H1 (cell line): ENCODE measurements around the gene GALNT5. TPM values are rescaled to one million over a fixed set of nuclear protein-coding genes. Genes with fewer than 3 reads are reported as not detected.

Source experiments
- CTCF ChIA-PET: fragments of 300-600 bp; sonication (Branson Sonifier 250); formaldehyde crosslinking; loops from one replicate; lab custom pipeline; 2021; ENCODE audit not compliant: partially characterized antibody; lab: Charles Lee
- POLR2A ChIA-PET: fragments of 300-600 bp; sonication (Branson Sonifier 250); formaldehyde crosslinking; loops from one replicate; lab custom pipeline; 2021; ENCODE audit warnings: inconsistent platforms; ENCODE audit not compliant: partially characterized antibody; lab: Charles Lee
- DNase-seq, 2 experiments: peaks; one replicate each; pipeline versions ENCODE4 v3.0.0 to v3.0.0-alpha.2; 2010 to 2022; ENCODE audit warnings: low spot score in 2 of 2, low read depth in 1 of 2, mixed read lengths in 1 of 2
- FAIRE-seq: peaks from 2 replicates; lab custom pipeline; 2011; peaks lifted over from hg19 to GRCh38; lab: Jason Lieb, UNC
- H2AFZ ChIP-seq: 2 replicates; pipeline ENCODE4 v1.8.1; 2012; ENCODE audit warnings: low read length, inconsistent platforms
- H2AK5ac ChIP-seq: 2 replicates; pipeline ENCODE4 v1.6.1; 2013; ENCODE audit warnings: low read depth, low read length
- H2BK120ac ChIP-seq: replicated peaks from 2 replicates; pipeline ENCODE3; 2013; ENCODE audit warnings: low read depth, low read length, inconsistent platforms
- H2BK12ac ChIP-seq: 2 replicates; pipeline ENCODE4 v1.6.1; 2013; ENCODE audit warnings: low read depth, low read length
- H2BK15ac ChIP-seq: 2 replicates; pipeline ENCODE4 v1.6.1; 2013; ENCODE audit warnings: low read length
- H2BK20ac ChIP-seq: 2 replicates; pipeline ENCODE4 v1.6.1; 2013; ENCODE audit warnings: low read length
- H2BK5ac ChIP-seq: 2 replicates; pipeline ENCODE4 v1.6.1; 2013; ENCODE audit warnings: low read depth, low read length
- H3K14ac ChIP-seq: 2 replicates; pipeline ENCODE4 v1.6.1; 2013; ENCODE audit warnings: inconsistent platforms; ENCODE audit not compliant: insufficient read length
- H3K18ac ChIP-seq: 2 replicates; pipeline ENCODE4 v1.6.1; 2013; ENCODE audit warnings: low read length; ENCODE audit errors: extremely low read depth
- H3K23ac ChIP-seq: 2 replicates; pipeline ENCODE4 v1.6.1; 2013; ENCODE audit warnings: inconsistent platforms; ENCODE audit not compliant: insufficient read length
- H3K23me2 ChIP-seq: 2 replicates; pipeline ENCODE4 v1.6.1; 2013; ENCODE audit warnings: low read depth, low read length
- H3K27ac ChIP-seq: 2 replicates; pipeline ENCODE4 v1.6.1; 2011; ENCODE audit warnings: low read depth, low read length, inconsistent platforms
- H3K27me3 ChIP-seq, 4 experiments: replicated peaks in 1 of 4; 1 replicate in 1 of 4; 2 replicates in 3 of 4; pipeline versions ENCODE4 v1.6.1 to v1.8.1; 2011 to 2013; ENCODE audit warnings: low read length in 3 of 4, mild to moderate bottlenecking in 3 of 4, inconsistent platforms in 2 of 4, mixed read lengths in 2 of 4, moderate library complexity in 1 of 4; ENCODE audit not compliant: control insufficient read depth in 3 of 4, insufficient read depth in 3 of 4; ENCODE audit errors: extremely low read depth in 1 of 4
- H3K36me3 ChIP-seq, 4 experiments: 2 replicates each; pipeline versions ENCODE4 v1.6.1 to v1.8.1; 2011 to 2013; ENCODE audit warnings: mild to moderate bottlenecking in 4 of 4, low read length in 3 of 4, moderate library complexity in 2 of 4, control low read depth in 1 of 4, inconsistent platforms in 1 of 4; ENCODE audit not compliant: insufficient read depth in 4 of 4, control insufficient read depth in 2 of 4
- H3K4ac ChIP-seq: replicated peaks from 2 replicates; pipeline ENCODE3; 2013; ENCODE audit warnings: low read length, low read depth, mixed read lengths, inconsistent platforms; ENCODE audit not compliant: insufficient read length
- H3K4me1 ChIP-seq, 4 experiments: replicated peaks in 1 of 4; 1 replicate in 1 of 4; 2 replicates in 3 of 4; pipeline versions ENCODE4 v1.6.1 to v1.8.1; 2011 to 2013; ENCODE audit warnings: low read length in 3 of 4, inconsistent platforms in 2 of 4, mixed read lengths in 1 of 4; ENCODE audit not compliant: insufficient read depth in 4 of 4, control insufficient read depth in 3 of 4
- H3K4me2 ChIP-seq, 2 experiments: 2 replicates each; pipeline versions ENCODE4 v1.6.1 to v1.8.1; 2011 to 2013; ENCODE audit warnings: low read depth in 2 of 2, low read length in 2 of 2, control low read depth in 1 of 2, inconsistent platforms in 1 of 2, mild to moderate bottlenecking in 1 of 2; ENCODE audit not compliant: insufficient read depth in 1 of 2
- H3K4me3 ChIP-seq, 4 experiments: fragments of 200-600, 300-600 bp in 1 of 4; sonication (generic), shearing (Covaris generic), sonication (Bioruptor Twin) in 1 of 4; 2 replicates each; pipeline versions ENCODE4 v1.5.1 to v1.8.1; 2011 to 2016; ENCODE audit warnings: low read length in 4 of 4, low read depth in 3 of 4, control low read depth in 2 of 4, inconsistent platforms in 2 of 4, mild to moderate bottlenecking in 2 of 4, mixed read lengths in 1 of 4, moderate library complexity in 1 of 4; ENCODE audit not compliant: insufficient read depth in 2 of 4; ENCODE audit errors: extremely low read depth in 1 of 4
- H3K56ac ChIP-seq: replicated peaks from 2 replicates; pipeline ENCODE3; 2013; ENCODE audit warnings: low read depth, mild to moderate bottlenecking, mixed read lengths, low read length, inconsistent platforms; ENCODE audit not compliant: insufficient read length
- H3K79me1 ChIP-seq: 2 replicates; pipeline ENCODE4 v1.6.1; 2013; ENCODE audit warnings: low read depth, low read length, control low read depth
- H3K79me2 ChIP-seq, 2 experiments: 2 replicates each; pipeline versions ENCODE4 v1.6.1 to v1.8.1; 2012 to 2013; ENCODE audit warnings: low read length in 2 of 2, mild to moderate bottlenecking in 2 of 2, inconsistent platforms in 1 of 2; ENCODE audit not compliant: insufficient read depth in 2 of 2, control insufficient read depth in 1 of 2
- H3K9ac ChIP-seq, 4 experiments: replicated peaks in 1 of 4; 1 replicate in 1 of 4; 2 replicates in 3 of 4; pipeline versions ENCODE4 v1.6.1 to v1.8.1; 2011 to 2013; ENCODE audit warnings: low read depth in 3 of 4, low read length in 3 of 4, control low read depth in 2 of 4, mild to moderate bottlenecking in 2 of 4, moderate library complexity in 2 of 4, inconsistent platforms in 1 of 4; ENCODE audit errors: extremely low read depth in 1 of 4
- H3K9me3 ChIP-seq, 2 experiments: 2 replicates each; pipeline versions ENCODE4 v1.6.1 to v1.8.1; 2012 to 2013; ENCODE audit warnings: mild to moderate bottlenecking in 2 of 2, moderate library complexity in 2 of 2, control low read depth in 1 of 2, inconsistent platforms in 1 of 2, low read depth in 1 of 2, low read length in 1 of 2, mixed read lengths in 1 of 2; ENCODE audit not compliant: insufficient read depth in 2 of 2
- H4K20me1 ChIP-seq, 2 experiments: replicated peaks in 1 of 2; 2 replicates each; pipeline versions ENCODE3 to v1.8.1; 2011 to 2013; ENCODE audit warnings: inconsistent platforms in 2 of 2, low read length in 2 of 2, mild to moderate bottlenecking in 1 of 2; ENCODE audit not compliant: insufficient read depth in 2 of 2, control insufficient read depth in 1 of 2
- H4K5ac ChIP-seq: 2 replicates; pipeline ENCODE4 v1.6.1; 2013; ENCODE audit warnings: low read length, low read depth, mixed read lengths, inconsistent platforms; ENCODE audit not compliant: insufficient read length
- H4K8ac ChIP-seq: 2 replicates; pipeline ENCODE4 v1.8.0; 2013; ENCODE audit warnings: mild to moderate bottlenecking, moderate library complexity, low read length, inconsistent platforms; ENCODE audit not compliant: insufficient read depth; ENCODE audit errors: extremely low read depth
- H4K91ac ChIP-seq: replicated peaks from 2 replicates; pipeline ENCODE3; 2013; ENCODE audit warnings: low read length, mixed read lengths, inconsistent platforms; ENCODE audit not compliant: insufficient read length
- CHD2 ChIP-seq: IDR thresholded peaks from 2 replicates; pipeline ENCODE4 v1.6.1; 2012; ENCODE audit warnings: low read length, improper control_type of control experiment
- EP300 ChIP-seq, 2 experiments: IDR thresholded peaks; 1 replicate in 1 of 2; 2 replicates in 1 of 2; pipeline ENCODE4 v1.6.1; 2011 to 2012; ENCODE audit warnings: low read depth in 2 of 2, low read length in 2 of 2, mild to moderate bottlenecking in 2 of 2, borderline replicate concordance in 1 of 2, inconsistent platforms in 1 of 2, moderate library complexity in 1 of 2
- EZH2 ChIP-seq: fragments of 200-600 bp; sonication (generic); IDR thresholded peaks from 2 replicates; pipeline ENCODE4 v1.7.1; 2012; ENCODE audit warnings: low read depth, mild to moderate bottlenecking, moderate library complexity, low read length, inconsistent platforms; ENCODE audit not compliant: severe bottlenecking
- JUN ChIP-seq: IDR thresholded peaks from 2 replicates; pipeline ENCODE4 v1.6.1; 2011; ENCODE audit warnings: low read depth, mild to moderate bottlenecking, improper control_type of control experiment, low read length
- NANOG ChIP-seq: IDR thresholded peaks from 2 replicates; pipeline ENCODE4 v1.6.1; 2011; ENCODE audit warnings: low read length, low read depth, mild to moderate bottlenecking, inconsistent platforms; ENCODE audit not compliant: insufficient read depth, poor library complexity, severe bottlenecking
- POLR2A ChIP-seq, 2 experiments: IDR thresholded peaks; 1 replicate in 1 of 2; 2 replicates in 1 of 2; pipeline ENCODE4 v1.6.1; 2011; ENCODE audit warnings: low read depth in 2 of 2, low read length in 2 of 2, mild to moderate bottlenecking in 2 of 2; ENCODE audit errors: control extremely low read depth in 1 of 2
- POU5F1 ChIP-seq: IDR thresholded peaks from 2 replicates; pipeline ENCODE4 v1.6.1; 2011; ENCODE audit warnings: low read depth, mild to moderate bottlenecking, low read length, moderate library complexity
- SIN3A ChIP-seq, 2 experiments: IDR thresholded peaks in 1 of 2; conservative IDR thresholded peaks in 1 of 2; 2 replicates each; pipeline ENCODE4 v1.6.1; 2011 to 2012; ENCODE audit warnings: low read length in 2 of 2, improper control_type of control experiment in 1 of 2, low read depth in 1 of 2, mild to moderate bottlenecking in 1 of 2
- SIX5 ChIP-seq: IDR thresholded peaks from 2 replicates; pipeline ENCODE4 v1.6.1; 2011; ENCODE audit warnings: mild to moderate bottlenecking, low read depth, low read length
- SP2 ChIP-seq: IDR thresholded peaks from 2 replicates; pipeline ENCODE4 v1.6.1; 2012; ENCODE audit warnings: mild to moderate bottlenecking, low read length, inconsistent platforms
- SRF ChIP-seq: IDR thresholded peaks from 2 replicates; pipeline ENCODE4 v1.6.1; 2011; ENCODE audit warnings: mild to moderate bottlenecking, low read depth, low read length, moderate library complexity
- TAF7 ChIP-seq: optimal IDR thresholded peaks from 2 replicates; pipeline ENCODE3; 2011; ENCODE audit warnings: low read depth, mild to moderate bottlenecking, inconsistent platforms, low read length, moderate library complexity, borderline replicate concordance
- TCF12 ChIP-seq: IDR thresholded peaks from 2 replicates; pipeline ENCODE4 v1.6.1; 2011; ENCODE audit warnings: low read depth, mild to moderate bottlenecking, low read length
- YY1 ChIP-seq: IDR thresholded peaks from 2 replicates; pipeline ENCODE4 v1.6.1; 2011; ENCODE audit warnings: low read depth, mild to moderate bottlenecking, low read length
- ZNF274 ChIP-seq: IDR thresholded peaks from 2 replicates; pipeline ENCODE4 v1.7.0; 2012; ENCODE audit warnings: low read length, borderline replicate concordance; ENCODE audit errors: extremely low read depth
- WGBS, 2 experiments: shearing (Covaris generic) in 1 of 2; methylation state at CpG; one replicate each; pipeline versions ENCODE4 v1.1.6 to v1.1.7; 2013 to 2015; ENCODE audit warnings: low lambda C conversion rate in 2 of 2, mixed read lengths in 2 of 2, inconsistent platforms in 1 of 2, low coverage in 1 of 2, missing lambda C conversion rate in 1 of 2; ENCODE audit not compliant: insufficient replicate concordance in 2 of 2, insufficient coverage in 1 of 2, insufficient read length in 1 of 2; ENCODE audit errors: extremely low coverage in 1 of 2, missing lambda C conversion rate in 1 of 2; 5-methylcytosine and 5-hydroxymethylcytosine counted together
- polyA plus RNA-seq, 7 experiments: library from polyadenylated mRNA; depleted of rRNA in 3 of 7; stranded (reverse) in 5 of 7; unstranded in 2 of 7; fragments of >200 nt in 5 of 7; fragments of 200-250 nt in 2 of 7; gene quantifications; 1 replicate in 5 of 7; 2 replicates in 1 of 7; 4 replicates in 1 of 7; pipeline versions ENCODE4 v1.2.1 to v1.2.3, GENCODE V29; 2011 to 2013; ENCODE audit warnings: missing spikeins in 2 of 7, mixed read lengths in 2 of 7
- total RNA-seq: library from RNA; stranded (reverse); fragmentation: NEBNext Ultra II Directional; extraction: Animal tissue kit (Norgen Biotek cat#: 25700); gene quantifications from 2 replicates; pipeline ENCODE4 v1.2.1, GENCODE V29; 2021

The GALNT5 gene
- total and polyA plus RNA-seq, 2 of the 8 experiments (the other 6 are each of a cell fraction or from before 2014, with no cell fraction given) = 0.02 to 0.06 TPM

- CTCF ChIA-PET = interaction anchor here (0.7 to 12.2 kb wide), 5 partner anchors 8 to 194 kb away, joined by 3 to 299 read pairs (median 4); partner anchors contain the start of gene ERMN
- Histone ChIP-seq H3K23ac (no peak overlapping the region), H2BK120ac (no peak overlapping the region), H3K27ac (no peak overlapping the region), H2BK12ac (no peak overlapping the region), H3K36me3 (no peaks in the 10 kb centered on the region), H2BK20ac (no peak overlapping the region), H3K14ac (no peak overlapping the region), H2BK15ac (no peak overlapping the region), H3K56ac (no peak overlapping the region), H3K4me3 (no peak overlapping the region), H3K18ac (no peak overlapping the region), H3K9me3 (no peaks in the 10 kb centered on the region), H3K79me1 (no peaks in the 10 kb centered on the region), H4K20me1 (no peaks in the 10 kb centered on the region), H3K4ac (no peak overlapping the region), H3K4me1 (peaks cover 0 to 2% (median 0%) of the 10 kb centered on the region in 4 experiments; a peak in 1 of 7 replicates), H4K91ac (no peak overlapping the region), H3K79me2 (no peaks in the 10 kb centered on the region), H3K4me2 (no peak overlapping the region), H3K23me2 (no peaks in the 10 kb centered on the region), H2BK5ac (no peak overlapping the region), H4K8ac (no peak overlapping the region), H2AK5ac (no peak overlapping the region), H3K27me3 (no peaks in the 10 kb centered on the region), H3K9ac (no peak overlapping the region), H4K5ac (no peak overlapping the region), H2AFZ (no peak overlapping the region)
- POLR2A ChIA-PET = no interaction called here
- FAIRE-seq = no peak
- DNase-seq = no peak
- 90% methylated on average over 4 of the region's 4 CpGs; no CpG with 5 or more reads in 1 of the 2 experiments for WGBS, 2 experiments
- TF ChIP-seq SP2 = no peak
- TF ChIP-seq SIX5 = no peak
- no peak for TF ChIP-seq POU5F1
- no peak for TF ChIP-seq NANOG
- TF ChIP-seq EP300 (IDR thresholded peaks at IDR 0.05; ENCODE audit: borderline replicate concordance in 1 of 2, low read depth in 2 of 2, low read length in 2 of 2) = no peak
- TF ChIP-seq YY1 = no peak
- TF ChIP-seq SRF = no peak
- no peak for TF ChIP-seq ZNF274
- TF ChIP-seq SIN3A (conservative IDR thresholded peaks at IDR 0.05 in 1 of 2, IDR thresholded peaks at IDR 0.05 in 1 of 2; ENCODE audit: low read depth in 1 of 2, low read length in 2 of 2) = no peak
- TF ChIP-seq TCF12 = no peak
- TF ChIP-seq CHD2 = no peak
- no peak for TF ChIP-seq POLR2A (IDR thresholded peaks at IDR 0.05; ENCODE audit: control extremely low read depth in 1 of 2, low read depth in 2 of 2, low read length in 2 of 2)
- no peak for TF ChIP-seq TAF7
- TF ChIP-seq EZH2 = no peak
- TF ChIP-seq JUN = no peak
These were observed 39.5 kb downstream of the GALNT5 start for GRCh38 chr2:157296958-157297357.
